GM18526 (cell line): ENCODE data around the gene OR1N1.

Source experiments
- POLR2A ChIP-seq: IDR thresholded peaks from 3 replicates; pipeline ENCODE4 v1.6.1; 2011; ENCODE audit not compliant: insufficient read length; ENCODE audit errors: extremely low read depth

OR1N1 gene

DNA sequence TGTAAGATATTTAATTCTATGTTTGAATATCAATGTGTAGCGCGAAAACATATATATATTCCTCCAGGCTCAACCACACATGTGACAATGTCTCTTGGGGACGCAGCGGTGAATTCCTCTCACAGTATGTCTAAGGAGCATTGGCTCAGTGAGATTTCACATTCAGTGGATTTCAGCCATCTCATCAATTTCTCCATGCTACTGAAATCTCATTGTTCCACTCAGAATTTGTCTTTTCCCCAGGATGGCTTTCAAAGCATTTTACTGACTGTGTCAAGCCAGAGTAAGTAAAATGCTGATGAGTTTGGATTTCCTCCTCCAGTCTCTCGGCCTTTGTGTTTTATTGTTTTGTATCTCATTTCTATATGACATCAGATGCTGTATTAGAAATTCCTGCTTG lies 48.0 kb downstream of the OR1N1 start:
- TF ChIP-seq POLR2A, result no peak

DNA sequence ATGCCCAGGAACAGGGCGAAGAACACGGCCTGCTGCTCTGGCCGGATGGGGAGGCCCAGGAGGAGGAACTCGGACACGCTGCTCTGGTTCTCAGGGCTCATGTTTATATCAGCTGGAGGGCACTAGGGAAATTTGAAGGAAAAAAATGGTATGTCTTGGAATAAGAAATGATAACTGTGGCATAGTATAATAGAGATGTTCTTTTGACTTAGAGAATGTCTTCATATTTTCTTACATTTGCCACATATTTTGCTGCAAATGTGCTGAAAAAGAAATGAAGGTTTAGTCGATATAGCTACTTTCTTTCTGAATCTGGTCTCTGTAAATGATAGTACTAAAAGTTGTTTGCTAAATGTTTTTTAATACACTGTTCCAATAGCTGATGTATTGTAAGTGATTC lies 49.3 kb downstream of the OR1N1 start, which contains the start of gene OR1J1:
OR1J1 (minus strand) TSS at position 101 of the 400 bp plus-strand sequence; CDS start at position 101, 0 bp downstream.
- TF ChIP-seq POLR2A, result no peak

DNA sequence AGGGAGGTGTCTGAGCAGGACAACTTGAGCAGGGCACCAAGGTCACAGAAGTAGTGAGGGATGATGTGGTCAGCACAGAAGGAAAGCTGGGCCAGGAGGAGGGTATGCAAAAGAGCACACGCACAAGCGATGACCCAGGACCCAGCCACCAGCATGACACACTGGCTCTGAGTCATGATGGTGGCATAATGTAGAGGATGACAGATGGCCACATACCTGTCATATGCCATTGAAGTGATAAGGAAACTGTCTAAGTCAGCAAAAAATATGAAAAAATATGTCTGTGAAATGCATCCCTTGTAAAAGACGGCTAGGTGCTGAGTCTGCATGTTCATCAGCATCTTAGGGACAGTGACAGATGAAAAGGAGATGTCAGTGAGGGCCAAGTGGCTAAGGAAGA lies 49.7 kb downstream of the OR1N1 start:
- TF ChIP-seq POLR2A, result no peak
